ENCODE data around the gene SLC28A3.
A peak's percentile ranks its signal among the peaks of the same experiment; 100 is the strongest.

The SLC28A3 gene

DNA sequence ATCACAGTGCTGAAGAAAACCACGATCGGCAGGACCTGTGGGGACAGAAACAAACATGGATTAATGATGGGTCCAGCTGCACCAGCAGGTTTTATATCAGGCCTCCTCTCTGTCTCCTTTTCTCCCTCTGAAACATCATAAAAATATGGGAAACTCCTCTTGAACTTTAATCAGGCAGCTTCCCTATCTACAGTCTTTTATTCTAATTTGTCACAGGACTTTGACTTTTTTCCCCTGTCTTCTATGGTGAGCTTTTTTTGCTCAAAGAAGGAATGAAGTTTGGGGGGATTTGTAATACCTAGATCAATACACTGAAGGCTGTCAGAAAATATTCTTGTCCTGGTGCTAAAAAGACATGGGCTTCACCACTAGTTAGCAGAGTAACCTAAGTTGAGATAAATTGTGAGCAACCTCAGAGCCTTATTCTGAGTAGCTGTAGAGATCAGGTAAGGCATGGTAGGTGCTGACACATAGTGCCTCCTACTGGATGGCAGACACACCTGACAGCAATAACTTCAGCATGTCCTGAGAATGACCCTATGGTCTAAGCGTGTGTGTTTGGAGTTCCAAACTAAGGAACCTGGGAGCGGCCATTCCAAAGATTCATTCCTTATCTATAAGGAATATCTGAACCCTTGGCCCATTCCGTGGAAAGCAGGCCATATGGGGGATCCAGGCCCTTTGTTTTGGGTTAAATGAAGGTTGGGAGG, 46.2 kb downstream of the SLC28A3 start:
- no peaks in the 10 kb centered on the region for H3K27me3 ChIP-seq (ENCODE audit: insufficient read depth, low read length)
- no peaks in the 10 kb centered on the region for H3K9me3 ChIP-seq (ENCODE audit: insufficient read depth, low read depth, low read length)
- H3K27ac ChIP-seq (ENCODE audit: low read length): no peak overlapping the region
- no peak overlapping the region for H3K9ac ChIP-seq (ENCODE audit: low read depth, low read length)
- H3K4me1 ChIP-seq (ENCODE audit: insufficient read depth, low read length): no peaks in the 10 kb centered on the region
- H3K36me3 ChIP-seq (ENCODE audit: insufficient read depth, low read depth, low read length): no peaks in the 10 kb centered on the region
- no peak overlapping the region for H3K4me3 ChIP-seq (ENCODE audit: low read length)

DNA sequence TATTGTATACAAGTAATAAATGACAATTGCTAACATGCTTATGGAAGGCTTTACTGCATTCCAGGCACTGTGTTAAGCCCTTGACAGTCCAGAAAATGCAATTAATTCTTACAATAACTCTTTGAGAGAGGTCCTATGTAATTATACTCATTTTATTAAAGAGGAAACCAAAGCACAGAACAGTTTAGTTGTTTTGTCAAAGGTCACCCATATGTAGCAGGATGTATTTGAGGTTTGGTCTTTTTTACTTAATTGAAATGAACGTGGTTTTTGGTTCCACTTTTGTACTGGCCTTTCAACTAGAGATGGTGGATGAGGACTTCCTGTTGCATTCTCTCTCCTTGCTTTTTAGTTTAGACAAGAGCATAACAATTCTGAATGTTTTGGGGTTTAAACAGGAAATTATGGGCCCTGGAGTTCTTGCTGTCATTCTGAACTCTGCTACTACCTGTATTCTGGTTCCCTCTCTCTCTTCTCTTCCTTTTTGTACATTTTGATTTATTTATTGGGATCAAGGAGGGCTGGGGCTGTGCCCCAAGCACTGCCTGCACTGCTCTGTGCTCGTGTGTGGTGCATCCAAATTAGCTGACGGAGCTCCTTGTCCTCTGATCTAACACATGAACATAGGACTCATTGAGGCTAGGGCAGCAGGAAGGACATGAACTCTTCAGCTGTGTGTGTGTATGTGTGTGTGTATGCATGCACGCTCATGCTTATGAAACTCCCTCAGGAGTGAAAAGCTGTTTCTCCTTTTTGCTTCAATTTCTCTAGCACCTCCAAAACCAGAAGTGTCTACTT, 47.4 kb downstream of the SLC28A3 start:
- Histone ChIP-seq H3K9me3 (ENCODE audit: insufficient read depth, low read depth, low read length) (no peaks in the 10 kb centered on the region), H3K9ac (ENCODE audit: low read depth, low read length) (no peak overlapping the region), H3K4me1 (ENCODE audit: insufficient read depth, low read length) (no peaks in the 10 kb centered on the region; the same call in 1 of the 2 replicates), H3K27me3 (ENCODE audit: insufficient read depth, low read length) (no peaks in the 10 kb centered on the region; the same call in 1 of the 2 replicates), H3K36me3 (ENCODE audit: insufficient read depth, low read depth, low read length) (no peaks in the 10 kb centered on the region), H3K27ac (ENCODE audit: low read length) (no peak overlapping the region), H3K4me3 (ENCODE audit: low read length) (no peak overlapping the region)

DNA sequence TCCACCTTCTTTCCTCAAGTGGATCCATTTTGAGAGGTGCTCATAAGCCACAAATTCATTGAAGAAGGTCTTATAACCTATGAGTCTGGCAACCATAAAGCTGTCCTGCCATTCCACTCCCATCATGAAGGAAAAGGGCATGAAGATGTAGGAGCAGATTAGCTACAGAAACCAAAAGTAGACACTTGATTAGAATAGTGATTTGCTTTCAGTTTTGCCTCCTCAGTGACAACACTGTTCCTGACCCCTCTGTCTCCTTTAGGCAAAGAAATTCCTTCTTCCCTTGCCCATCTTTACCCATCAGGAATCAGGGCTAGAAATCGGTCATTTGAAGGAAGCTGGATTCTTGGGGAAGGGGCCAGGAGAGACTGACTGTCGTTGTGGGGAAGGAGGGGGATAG, 55.2 kb downstream of the SLC28A3 start:
- Histone ChIP-seq H3K4me3 (ENCODE audit: low read length) (no peak overlapping the region), H3K9me3 (ENCODE audit: insufficient read depth, low read depth, low read length) (no peaks in the 10 kb centered on the region), H3K36me3 (ENCODE audit: insufficient read depth, low read depth, low read length) (no peaks in the 10 kb centered on the region), H3K27me3 (ENCODE audit: insufficient read depth, low read length) (no peaks in the 10 kb centered on the region; the same call in 1 of the 2 replicates), H3K9ac (ENCODE audit: low read depth, low read length) (no peak overlapping the region), H3K27ac (ENCODE audit: low read length) (no peak overlapping the region), H3K4me1 (ENCODE audit: insufficient read depth, low read length) (no peaks in the 10 kb centered on the region; the same call in 1 of the 2 replicates)

DNA sequence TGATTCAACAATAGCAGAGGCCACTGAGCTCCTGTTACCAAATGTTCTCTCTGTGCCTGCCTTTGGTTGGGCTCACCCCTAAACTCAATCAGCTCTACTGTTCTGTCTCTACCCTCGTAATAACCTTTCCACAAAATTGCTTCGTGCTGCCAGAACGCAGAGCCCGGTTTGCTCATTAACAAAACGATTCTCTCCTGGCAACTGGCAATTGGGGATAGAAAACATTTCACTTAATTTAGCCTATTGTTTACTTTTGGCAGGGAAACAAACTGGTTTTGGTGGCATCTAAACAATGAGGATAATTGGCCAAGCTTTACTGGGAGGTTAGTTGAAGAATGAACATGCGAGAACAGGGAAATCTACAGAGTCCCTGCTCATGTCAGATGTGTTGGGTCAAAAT, 56.6 kb downstream of the SLC28A3 start:
- Histone ChIP-seq H3K4me3 (ENCODE audit: low read length) (no peak overlapping the region), H3K27me3 (ENCODE audit: insufficient read depth, low read length) (no peaks in the 10 kb centered on the region; the same call in 1 of the 2 replicates), H3K9ac (ENCODE audit: low read depth, low read length) (no peak overlapping the region), H3K27ac (ENCODE audit: low read length) (no peak overlapping the region), H3K36me3 (ENCODE audit: insufficient read depth, low read depth, low read length) (no peaks in the 10 kb centered on the region), H3K9me3 (ENCODE audit: insufficient read depth, low read depth, low read length) (no peaks in the 10 kb centered on the region), H3K4me1 (ENCODE audit: insufficient read depth, low read length) (no peaks in the 10 kb centered on the region; the same call in 1 of the 2 replicates)

DNA sequence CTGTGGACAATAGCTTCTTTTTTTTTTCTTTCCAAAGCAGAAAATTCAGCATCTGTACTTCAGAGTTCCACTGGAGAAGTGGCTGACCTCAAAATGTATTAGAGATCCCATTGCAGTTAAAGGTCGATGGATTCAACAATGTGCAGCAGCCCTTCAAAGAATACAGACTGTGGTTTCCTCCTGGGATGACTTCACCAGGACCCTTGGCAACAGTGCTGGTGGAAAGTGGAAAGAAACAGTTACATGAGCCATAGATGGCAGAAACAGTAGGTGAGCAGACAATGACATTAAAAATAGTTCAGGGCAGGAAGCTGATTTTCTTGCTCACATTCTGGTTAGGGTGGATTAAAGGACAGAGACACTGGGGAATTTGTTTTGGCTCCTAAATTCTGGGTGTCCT, 62.4 kb downstream of the SLC28A3 start:
- Histone ChIP-seq H3K36me3 (ENCODE audit: insufficient read depth, low read depth, low read length) (no peaks in the 10 kb centered on the region), H3K4me1 (ENCODE audit: insufficient read depth, low read length) (no peaks in the 10 kb centered on the region; the same call in 1 of the 2 replicates), H3K4me3 (ENCODE audit: low read length) (no peak overlapping the region), H3K27ac (ENCODE audit: low read length) (no peak overlapping the region), H3K9ac (ENCODE audit: low read depth, low read length) (no peak overlapping the region), H3K9me3 (ENCODE audit: insufficient read depth, low read depth, low read length) (no peaks in the 10 kb centered on the region), H3K27me3 (ENCODE audit: insufficient read depth, low read length) (peaks cover 10% of the 10 kb centered on the region; the same call in 1 of the 2 replicates)

DNA sequence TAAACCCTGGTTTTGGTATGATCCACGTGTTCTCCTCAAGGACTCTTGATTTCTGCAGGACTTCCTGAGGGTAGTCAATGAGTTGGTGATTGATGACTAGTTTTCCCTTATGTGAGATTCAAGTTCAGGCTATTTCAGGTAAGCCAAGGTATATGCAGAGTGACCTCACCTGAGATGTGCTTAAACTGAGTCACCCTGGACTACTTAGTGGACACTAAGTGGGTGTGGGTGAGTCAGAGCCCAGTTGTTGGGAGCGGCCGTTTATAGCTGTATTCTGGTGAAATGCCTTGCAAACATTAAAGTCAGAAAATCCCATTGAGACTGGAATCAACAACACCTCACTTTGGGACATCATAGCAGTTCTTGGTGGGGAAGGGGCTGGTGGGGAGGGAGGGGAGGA, 62.9 kb downstream of the SLC28A3 start:
- Histone ChIP-seq H3K27ac (ENCODE audit: low read length) (no peak overlapping the region), H3K27me3 (ENCODE audit: insufficient read depth, low read length) (peaks cover 10% of the 10 kb centered on the region), H3K36me3 (ENCODE audit: insufficient read depth, low read depth, low read length) (no peaks in the 10 kb centered on the region), H3K4me1 (ENCODE audit: insufficient read depth, low read length) (no peaks in the 10 kb centered on the region; the same call in 1 of the 2 replicates), H3K9ac (ENCODE audit: low read depth, low read length) (no peak overlapping the region), H3K4me3 (ENCODE audit: low read length) (no peak overlapping the region), H3K9me3 (ENCODE audit: insufficient read depth, low read depth, low read length) (no peaks in the 10 kb centered on the region)

DNA sequence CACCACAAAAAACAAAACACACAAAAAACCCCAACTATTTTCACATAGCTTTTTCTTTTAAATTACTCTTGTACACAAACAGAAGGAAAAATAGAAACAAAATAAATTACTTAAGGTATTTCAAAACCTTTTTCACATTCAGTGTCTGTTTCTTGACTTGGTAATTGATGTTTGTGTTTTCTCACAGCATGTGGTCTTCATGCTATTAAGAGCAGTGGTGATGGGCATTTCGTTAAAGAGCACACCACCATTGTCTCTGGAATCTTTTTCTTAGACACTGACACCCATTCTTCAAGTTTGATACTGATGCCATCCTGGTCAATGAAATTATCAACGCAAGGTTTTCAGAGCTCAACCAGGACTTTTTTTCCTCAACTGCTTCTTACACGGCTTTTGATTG, 63.8 kb downstream of the SLC28A3 start:
- Histone ChIP-seq H3K4me1 (ENCODE audit: insufficient read depth, low read length) (no peaks in the 10 kb centered on the region; the same call in 1 of the 2 replicates), H3K27me3 (ENCODE audit: insufficient read depth, low read length) (peaks cover 17% of the 10 kb centered on the region), H3K9ac (ENCODE audit: low read depth, low read length) (no peak overlapping the region), H3K36me3 (ENCODE audit: insufficient read depth, low read depth, low read length) (no peaks in the 10 kb centered on the region), H3K4me3 (ENCODE audit: low read length) (no peak overlapping the region), H3K27ac (ENCODE audit: low read length) (no peak overlapping the region), H3K9me3 (ENCODE audit: insufficient read depth, low read depth, low read length) (no peaks in the 10 kb centered on the region)

DNA sequence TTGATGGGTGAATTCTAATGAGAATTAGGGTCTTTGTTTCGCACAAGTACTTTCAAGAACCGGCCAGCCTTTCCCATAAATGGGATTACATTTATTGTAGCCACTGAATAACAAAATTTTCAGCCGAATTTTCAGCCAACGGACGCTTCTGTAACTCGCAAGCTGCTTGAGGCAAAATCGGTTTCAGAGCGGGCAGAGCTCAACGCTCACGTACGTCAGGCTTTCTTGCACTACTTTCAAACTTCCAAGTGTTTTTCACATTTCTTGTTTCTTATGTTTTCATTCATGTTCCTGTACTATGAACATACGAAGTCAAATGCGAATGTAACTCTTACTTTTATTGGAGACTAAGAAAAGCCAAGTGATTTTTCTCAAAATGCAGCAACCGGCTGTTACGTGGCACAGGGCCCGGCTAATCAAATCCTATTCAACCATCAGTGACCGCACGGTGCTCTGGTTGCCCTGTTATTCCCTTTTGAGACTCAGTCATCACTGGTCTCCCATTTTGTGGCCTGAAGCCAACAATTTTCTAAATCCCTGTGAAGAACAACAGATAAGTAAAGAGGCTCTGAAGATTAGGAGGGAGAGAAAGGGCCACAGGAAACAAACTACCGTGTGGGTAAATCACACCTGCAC, 68.5 kb downstream of the SLC28A3 start:
- H3K4me3 ChIP-seq (ENCODE audit: low read length): peak overlapping the region; percentile 52; the same call in 1 of the 2 replicates

DNA sequence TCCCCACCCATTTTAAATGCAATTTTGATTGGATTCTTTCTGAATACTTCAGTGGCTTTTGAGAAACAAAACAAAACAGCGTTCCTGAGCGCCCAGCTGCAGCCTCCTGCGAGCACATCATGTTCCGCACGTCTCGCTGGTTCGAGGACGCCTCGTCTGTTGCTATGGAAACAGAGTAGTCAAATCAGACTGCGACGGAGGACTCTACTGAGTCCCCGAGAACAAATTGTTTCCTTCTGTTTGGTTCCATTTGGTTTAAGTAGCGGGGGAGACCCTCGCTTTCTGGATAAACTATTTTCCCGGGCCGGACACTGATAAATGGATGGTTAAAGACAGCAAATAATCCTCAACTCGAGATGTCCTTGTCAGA, 69.0 kb downstream of the SLC28A3 start:
- Histone ChIP-seq H3K9ac (ENCODE audit: low read depth, low read length) (no peak overlapping the region), H3K4me3 (ENCODE audit: low read length) (peak overlapping the region; percentile 52; the same call in 1 of the 2 replicates)

More for the DNA sequence above, 68.5 kb downstream of the SLC28A3 start:
- no peaks in the 10 kb centered on the region for H3K9me3 ChIP-seq (ENCODE audit: insufficient read depth, low read depth, low read length)
- no peaks in the 10 kb centered on the region; the same call in 1 of the 2 replicates for H3K4me1 ChIP-seq (ENCODE audit: insufficient read depth, low read length)
- no peaks in the 10 kb centered on the region for H3K36me3 ChIP-seq (ENCODE audit: insufficient read depth, low read depth, low read length)
- no peak overlapping the region for H3K27ac ChIP-seq (ENCODE audit: low read length)
- peaks cover 15% of the 10 kb centered on the region; the same call in 1 of the 2 replicates for H3K27me3 ChIP-seq (ENCODE audit: insufficient read depth, low read length)
- no peak overlapping the region for H3K9ac ChIP-seq (ENCODE audit: low read depth, low read length)

DNA sequence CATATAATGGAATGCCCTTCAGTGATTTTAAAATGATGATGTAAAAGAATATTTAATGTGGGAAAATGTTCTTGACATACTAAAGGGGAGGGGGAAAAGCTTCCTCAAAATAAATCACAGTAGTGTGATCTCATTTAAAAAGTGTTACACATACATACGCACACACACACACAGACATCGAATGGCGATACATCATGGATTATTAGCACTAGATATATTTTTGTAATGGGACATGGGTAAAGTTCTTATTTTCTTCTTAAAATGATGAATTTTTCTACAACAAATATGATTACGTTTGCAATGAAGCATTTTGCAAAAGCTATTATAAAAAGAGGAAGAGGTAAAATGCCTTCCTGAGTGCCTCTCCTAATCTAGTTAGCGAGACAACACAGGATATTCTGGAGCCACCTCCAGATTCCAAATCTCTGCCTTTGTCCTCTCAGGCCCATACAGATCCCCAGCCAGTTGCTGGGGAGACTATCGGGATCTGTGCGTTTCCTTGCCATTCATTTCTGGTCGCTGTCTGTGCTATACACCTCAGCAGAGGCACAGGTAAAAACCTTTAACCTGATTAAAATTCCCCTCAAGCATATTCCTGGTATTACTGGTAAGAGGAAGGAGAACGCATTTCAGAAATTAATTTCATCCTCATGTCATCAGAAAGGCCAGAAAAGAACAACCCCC, 69.6 kb downstream of the SLC28A3 start:
- H3K9ac ChIP-seq (ENCODE audit: low read depth, low read length): no peak overlapping the region
- H3K4me1 ChIP-seq (ENCODE audit: insufficient read depth, low read length): no peaks in the 10 kb centered on the region
- peaks cover 15% of the 10 kb centered on the region; the same call in 1 of the 2 replicates for H3K27me3 ChIP-seq (ENCODE audit: insufficient read depth, low read length)
- H3K4me3 ChIP-seq (ENCODE audit: low read length): peak overlapping the region; percentile 52; the same call in 1 of the 2 replicates
- H3K9me3 ChIP-seq (ENCODE audit: insufficient read depth, low read depth, low read length): no peaks in the 10 kb centered on the region
- no peak overlapping the region for H3K27ac ChIP-seq (ENCODE audit: low read length)
- no peaks in the 10 kb centered on the region for H3K36me3 ChIP-seq (ENCODE audit: insufficient read depth, low read depth, low read length)

More for the DNA sequence above, 69.0 kb downstream of the SLC28A3 start:
- Histone ChIP-seq H3K9me3 (ENCODE audit: insufficient read depth, low read depth, low read length) (no peaks in the 10 kb centered on the region), H3K4me1 (ENCODE audit: insufficient read depth, low read length) (no peaks in the 10 kb centered on the region; the same call in 1 of the 2 replicates), H3K27me3 (ENCODE audit: insufficient read depth, low read length) (peaks cover 15% of the 10 kb centered on the region; the same call in 1 of the 2 replicates), H3K27ac (ENCODE audit: low read length) (no peak overlapping the region), H3K36me3 (ENCODE audit: insufficient read depth, low read depth, low read length) (no peaks in the 10 kb centered on the region)

DNA sequence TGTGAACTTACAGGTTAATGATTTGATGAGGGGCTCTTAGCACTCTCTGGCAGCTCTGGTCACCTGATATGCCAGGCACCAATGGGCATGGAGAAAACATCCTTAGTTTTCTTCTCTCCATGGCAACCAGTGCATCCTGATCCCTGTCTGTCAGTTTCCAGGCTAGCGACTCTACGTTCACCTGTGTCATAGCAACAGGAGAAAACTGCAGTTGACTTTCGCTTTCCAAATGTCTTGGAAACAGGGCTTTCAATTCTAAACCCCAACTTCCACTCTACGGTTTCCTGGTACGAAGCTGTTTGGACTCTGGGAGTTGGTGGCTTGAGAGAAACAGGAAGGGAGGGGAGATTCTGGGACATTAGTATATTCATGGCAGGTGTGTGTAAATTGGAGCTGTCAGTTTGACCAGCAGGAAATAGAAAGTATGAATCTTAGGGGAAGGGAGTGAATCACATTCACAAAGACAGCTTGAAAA, 74.4 kb downstream of the SLC28A3 start:
- Histone ChIP-seq H3K27me3 (ENCODE audit: insufficient read depth, low read length) (peaks cover 2% of the 10 kb centered on the region; the same call in 1 of the 2 replicates), H3K36me3 (ENCODE audit: insufficient read depth, low read depth, low read length) (no peaks in the 10 kb centered on the region), H3K4me1 (ENCODE audit: insufficient read depth, low read length) (no peaks in the 10 kb centered on the region), H3K9me3 (ENCODE audit: insufficient read depth, low read depth, low read length) (no peaks in the 10 kb centered on the region), H3K27ac (ENCODE audit: low read length) (no peak overlapping the region), H3K4me3 (ENCODE audit: low read length) (no peak overlapping the region), H3K9ac (ENCODE audit: low read depth, low read length) (no peak overlapping the region)

All from iPS-20b (cell line).